Bronchial epithelial cell (primary cell): ENCODE data around the gene SPRYD3. TPM values are rescaled to one million over a fixed set of nuclear protein-coding genes. Genes with fewer than 3 reads are reported as not detected.

Experiments
- DNase-seq: peaks from one replicate; pipeline ENCODE4 v3.0.0-alpha.2; 2010; ENCODE audit warnings: low read depth
- FAIRE-seq: peaks from 2 replicates; lab custom pipeline; 2011; peaks lifted over from hg19 to GRCh38; lab: Jason Lieb, UNC
- H3K27me3 ChIP-seq: 2 replicates; pipeline ENCODE4 v1.5.1; 2011; ENCODE audit warnings: low read length; ENCODE audit not compliant: control insufficient read depth, insufficient read depth
- H3K36me3 ChIP-seq: 2 replicates; pipeline ENCODE4 v1.5.1; 2011; ENCODE audit warnings: low read length; ENCODE audit not compliant: control insufficient read depth, insufficient read depth
- H3K4me3 ChIP-seq: 2 replicates; pipeline ENCODE4 v1.5.1; 2011; ENCODE audit warnings: mild to moderate bottlenecking, low read depth, low read length, control low read depth
- total RNA-seq: library from RNA; depleted of rRNA; stranded (reverse); fragments of >200 nt; gene quantifications from 2 replicates; pipeline ENCODE4 v1.2.1, GENCODE V29; 2014
- TF ChIP-seq, protein P1 (sequence below): IDR thresholded peaks from 2 replicates; pipeline ENCODE4 v1.5.1; 2011; ENCODE audit warnings: mild to moderate bottlenecking, moderate library complexity, low read length, control low read depth, inconsistent platforms; ENCODE audit not compliant: insufficient read depth, severe bottlenecking

SPRYD3 gene
- total RNA-seq, 1 donor from 2014 or later: 18.7 TPM

GRCh38 chr12:53048780-53049401 is 30.3 kb downstream of the SPRYD3 start:
- TF ChIP-seq, protein P1, sequence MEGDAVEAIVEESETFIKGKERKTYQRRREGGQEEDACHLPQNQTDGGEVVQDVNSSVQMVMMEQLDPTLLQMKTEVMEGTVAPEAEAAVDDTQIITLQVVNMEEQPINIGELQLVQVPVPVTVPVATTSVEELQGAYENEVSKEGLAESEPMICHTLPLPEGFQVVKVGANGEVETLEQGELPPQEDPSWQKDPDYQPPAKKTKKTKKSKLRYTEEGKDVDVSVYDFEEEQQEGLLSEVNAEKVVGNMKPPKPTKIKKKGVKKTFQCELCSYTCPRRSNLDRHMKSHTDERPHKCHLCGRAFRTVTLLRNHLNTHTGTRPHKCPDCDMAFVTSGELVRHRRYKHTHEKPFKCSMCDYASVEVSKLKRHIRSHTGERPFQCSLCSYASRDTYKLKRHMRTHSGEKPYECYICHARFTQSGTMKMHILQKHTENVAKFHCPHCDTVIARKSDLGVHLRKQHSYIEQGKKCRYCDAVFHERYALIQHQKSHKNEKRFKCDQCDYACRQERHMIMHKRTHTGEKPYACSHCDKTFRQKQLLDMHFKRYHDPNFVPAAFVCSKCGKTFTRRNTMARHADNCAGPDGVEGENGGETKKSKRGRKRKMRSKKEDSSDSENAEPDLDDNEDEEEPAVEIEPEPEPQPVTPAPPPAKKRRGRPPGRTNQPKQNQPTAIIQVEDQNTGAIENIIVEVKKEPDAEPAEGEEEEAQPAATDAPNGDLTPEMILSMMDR: no peak
- FAIRE-seq: no peak
- no peak for DNase-seq
- H3K27me3 ChIP-seq: no peaks in the 10 kb centered on the region
- no peak overlapping the region for H3K4me3 ChIP-seq
- peaks cover 5% of the 10 kb centered on the region for H3K36me3 ChIP-seq

DNA sequence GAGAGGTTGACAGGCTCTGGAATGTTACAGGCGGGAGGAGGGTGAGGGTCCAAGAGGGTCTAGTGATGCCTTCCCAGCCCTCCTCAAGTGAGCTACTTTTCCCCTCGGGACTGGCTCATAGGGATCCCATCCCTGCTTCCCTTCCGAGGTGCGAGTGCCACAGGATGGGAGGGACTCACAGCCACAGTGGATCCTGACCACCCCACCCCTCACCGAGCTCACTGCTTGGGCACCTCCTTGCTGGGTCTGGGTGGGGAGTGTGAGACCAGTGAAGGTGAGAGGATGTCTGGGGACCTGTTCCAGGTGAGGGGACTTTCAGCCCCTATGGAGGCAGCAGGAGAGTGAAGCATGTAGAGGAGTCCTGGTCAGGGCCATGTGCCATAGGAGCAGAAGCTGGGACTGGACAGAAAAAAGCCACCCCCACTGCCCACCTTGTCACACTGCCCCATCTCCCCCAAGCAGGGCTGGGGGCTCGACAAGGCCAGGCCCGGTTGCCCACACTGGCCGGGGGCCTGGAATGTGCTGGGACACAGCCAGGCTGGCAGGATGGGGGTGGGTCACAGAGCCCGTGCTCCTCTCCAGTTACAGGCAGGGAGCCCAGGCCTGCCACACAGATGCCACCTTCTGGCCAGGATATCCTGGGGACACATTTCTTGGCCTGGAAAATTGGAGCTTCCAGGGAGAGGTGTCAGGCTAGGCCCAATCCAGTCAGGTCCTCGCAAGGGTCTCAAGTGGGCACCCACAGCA is 31.0 kb downstream of the SPRYD3 start:
- Histone ChIP-seq H3K36me3 (peaks cover 5% of the 10 kb centered on the region), H3K4me3 (no peak overlapping the region), H3K27me3 (no peaks in the 10 kb centered on the region)
- DNase-seq (no peak), FAIRE-seq (no peak)
- TF ChIP-seq, protein P1: peak; percentile 15

GRCh38 chr12:53047221-53048032 is 31.8 kb downstream of the SPRYD3 start:
- no peak for FAIRE-seq
- TF ChIP-seq, protein P1: peak; percentile 8
- Histone ChIP-seq H3K36me3 (peaks cover 4% of the 10 kb centered on the region), H3K27me3 (no peaks in the 10 kb centered on the region), H3K4me3 (peak overlapping the region; percentile 61)
- DNase-seq: no peak

GRCh38 chr12:53046655-53047220 is 32.5 kb downstream of the SPRYD3 start:
- TF ChIP-seq, protein P1: no peak
- no peak for FAIRE-seq
- H3K36me3 ChIP-seq: peaks cover 2% of the 10 kb centered on the region
- H3K27me3 ChIP-seq: no peaks in the 10 kb centered on the region
- peak; percentile 35 for DNase-seq
- H3K4me3 ChIP-seq: peak overlapping the region; percentile 61

DNA sequence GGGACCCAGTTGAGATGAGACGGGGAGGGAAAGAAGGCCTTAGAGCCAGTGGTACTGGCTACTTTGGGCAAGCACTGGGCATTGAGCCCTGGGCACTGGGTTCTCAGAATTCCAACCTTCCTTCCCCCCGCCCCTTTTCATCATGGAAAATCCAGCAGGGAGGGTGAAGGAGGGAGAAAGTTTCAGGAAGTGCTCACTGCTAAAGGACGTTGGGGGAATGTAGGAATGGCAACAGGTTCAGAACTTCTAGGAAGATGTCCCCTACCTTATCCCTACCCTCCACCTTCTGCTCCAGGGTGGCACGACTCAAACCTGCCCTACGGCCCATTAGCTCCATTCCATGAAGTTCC is 33.5 kb downstream of the SPRYD3 start:
- no peak for FAIRE-seq
- TF ChIP-seq, protein P1: no peak
- H3K27me3 ChIP-seq: no peaks in the 10 kb centered on the region
- no peak for DNase-seq
- H3K4me3 ChIP-seq: no peak overlapping the region
- peaks cover 2% of the 10 kb centered on the region for H3K36me3 ChIP-seq
